HepG2 (cell line): Measurements from ENCODE around the gene MYL6B. TPM values are rescaled to one million over a fixed set of nuclear protein-coding genes. Genes with fewer than 3 reads are reported as not detected.
A peak's percentile ranks its signal among the peaks of the same experiment; 100 is the strongest.

Experiments
- CBFB ChIP-seq: sonication (generic); formaldehyde crosslinking; IDR thresholded peaks from 2 replicates; pipeline ENCODE4 v1.4.0; 2020; ENCODE audit warnings: missing genetic modification reagents
- CREB3 ChIP-seq: sonication (generic); formaldehyde crosslinking; IDR thresholded peaks from 2 replicates; pipeline ENCODE4 v1.5.0; 2020; ENCODE audit warnings: missing genetic modification reagents
- DZIP1 ChIP-seq: sonication (generic); formaldehyde crosslinking; IDR thresholded peaks from 2 replicates; pipeline ENCODE4 v1.5.0; 2020; ENCODE audit warnings: mild to moderate bottlenecking, missing genetic modification reagents
- ELF4 ChIP-seq: sonication (generic); formaldehyde crosslinking; IDR thresholded peaks from 2 replicates; pipeline ENCODE4 v1.5.0; 2020; ENCODE audit warnings: missing genetic modification reagents, mild to moderate bottlenecking, moderate library complexity, borderline replicate concordance
- FOSL2 ChIP-seq: sonication (generic); formaldehyde crosslinking; IDR thresholded peaks from 2 replicates; pipeline ENCODE4 v1.4.0; 2020; ENCODE audit warnings: missing genetic modification reagents
- HNRNPK ChIP-seq: fragments of 200-400 bp; formaldehyde crosslinking; IDR thresholded peaks from 2 replicates; pipeline ENCODE4 v1.6.1; 2018; ENCODE audit warnings: low read length, low read depth, moderate library complexity, mild to moderate bottlenecking; ENCODE audit not compliant: poor library complexity, severe bottlenecking
- HOXA7 ChIP-seq: sonication (generic); formaldehyde crosslinking; IDR thresholded peaks from 2 replicates; pipeline ENCODE4 v1.8.1; 2022; ENCODE audit warnings: mild to moderate bottlenecking, missing genetic modification reagents, moderate library complexity
- JARID2 ChIP-seq: sonication (generic); formaldehyde crosslinking; IDR thresholded peaks from 2 replicates; pipeline ENCODE4 v1.8.1; 2023; ENCODE audit warnings: missing genetic modification reagents, inconsistent platforms; ENCODE audit not compliant: insufficient replicate concordance
- KDM2A ChIP-seq: sonication (generic); formaldehyde crosslinking; IDR thresholded peaks from 2 replicates; pipeline ENCODE4 v1.4.0; 2020; ENCODE audit warnings: low read depth, missing genetic modification reagents, borderline replicate concordance
- MEIS2 ChIP-seq: sonication (generic); formaldehyde crosslinking; IDR thresholded peaks from 2 replicates; pipeline ENCODE4 v1.9.0; 2021; ENCODE audit warnings: mild to moderate bottlenecking, missing genetic modification reagents
- MYC ChIP-seq: sonication (generic); formaldehyde crosslinking; IDR thresholded peaks from 2 replicates; pipeline ENCODE4 v1.9.0; 2021; ENCODE audit warnings: missing genetic modification reagents, borderline replicate concordance
- NR0B2 ChIP-seq: sonication (generic); formaldehyde crosslinking; IDR thresholded peaks from 2 replicates; pipeline ENCODE4 v1.4.0; 2020; ENCODE audit warnings: mild to moderate bottlenecking, missing genetic modification reagents
- RNF2 ChIP-seq: fragments of 450-650 bp; conservative IDR thresholded peaks from 2 replicates; pipeline ENCODE4 v1.6.1; 2016; ENCODE audit warnings: low read depth
- SMC3 ChIP-seq: IDR thresholded peaks from 2 replicates; pipeline ENCODE4 v1.6.1; 2011; ENCODE audit warnings: low read length, improper control_type of control experiment
- STAT5B ChIP-seq: sonication (generic); formaldehyde crosslinking; IDR thresholded peaks from 2 replicates; pipeline ENCODE4 v1.4.0; 2020; ENCODE audit warnings: missing genetic modification reagents
- TFDP2 ChIP-seq: sonication (generic); formaldehyde crosslinking; IDR thresholded peaks from 2 replicates; pipeline ENCODE4 v1.4.0; 2020; ENCODE audit warnings: missing genetic modification reagents
- TGIF2 ChIP-seq: IDR thresholded peaks from 2 replicates; pipeline ENCODE4 v1.6.1; 2016; ENCODE audit warnings: control low read depth, missing compliant biosample characterization
- THAP7 ChIP-seq: sonication (generic); formaldehyde crosslinking; IDR thresholded peaks from 2 replicates; pipeline ENCODE4 v1.8.1; 2023; ENCODE audit warnings: mild to moderate bottlenecking, missing genetic modification reagents
- U2AF1 ChIP-seq: fragments of 200-400 bp; formaldehyde crosslinking; optimal IDR thresholded peaks from 2 replicates; pipeline ENCODE3; 2017; ENCODE audit warnings: mild to moderate bottlenecking, low read depth, low read length
- YEATS4 ChIP-seq: sonication (generic); formaldehyde crosslinking; IDR thresholded peaks from 2 replicates; pipeline ENCODE4 v1.4.0; 2020; ENCODE audit warnings: missing genetic modification reagents, borderline replicate concordance
- ZEB1 ChIP-seq: IDR thresholded peaks from 2 replicates; pipeline ENCODE4 v1.6.1; 2012; ENCODE audit warnings: mild to moderate bottlenecking, low read depth, inconsistent platforms; ENCODE audit not compliant: insufficient replicate concordance
- ZFP36L1 ChIP-seq: sonication (generic); formaldehyde crosslinking; IDR thresholded peaks from 2 replicates; pipeline ENCODE4 v1.8.0; 2022; ENCODE audit warnings: mild to moderate bottlenecking, missing genetic modification reagents, moderate library complexity
- ZNF30 ChIP-seq: sonication (generic); formaldehyde crosslinking; IDR thresholded peaks from 2 replicates; pipeline ENCODE4 v1.5.0; 2020; ENCODE audit warnings: mild to moderate bottlenecking, missing genetic modification reagents
- ZNF326 ChIP-seq: sonication (generic); formaldehyde crosslinking; IDR thresholded peaks from 2 replicates; pipeline ENCODE4 v1.4.0; 2020; ENCODE audit warnings: missing genetic modification reagents, borderline replicate concordance
- ZSCAN21 ChIP-seq: sonication (generic); formaldehyde crosslinking; IDR thresholded peaks from 2 replicates; pipeline ENCODE4 v1.8.0; 2022; ENCODE audit warnings: mild to moderate bottlenecking, missing genetic modification reagents, moderate library complexity, borderline replicate concordance
- ZSCAN22 ChIP-seq: sonication (generic); formaldehyde crosslinking; IDR thresholded peaks from 2 replicates; pipeline ENCODE4 v1.4.0; 2020; ENCODE audit warnings: mild to moderate bottlenecking, missing genetic modification reagents
- polyA plus RNA-seq, 8 experiments: library from polyadenylated mRNA; depleted of rRNA in 3 of 8; stranded (reverse) in 7 of 8; unstranded in 1 of 8; fragments of >200 nt; fragmentation: Illumina TruSeq in 4 of 8; extraction: Trizol in 4 of 8; gene quantifications; 2 replicates each; pipeline versions ENCODE4 v1.2.1 to v1.2.3, GENCODE V29; 2011 to 2016; ENCODE audit warnings: low read depth in 4 of 8, missing spikeins in 1 of 8, mixed read lengths in 1 of 8; ENCODE audit not compliant: insufficient read depth in 1 of 8
- total RNA-seq, 5 experiments: library from RNA; depleted of rRNA; stranded (reverse); fragments of >200 nt; fragmentation: Illumina TruSeq; extraction: Trizol; gene quantifications; 2 replicates each; pipeline ENCODE4 v1.2.3, GENCODE V29; 2016; ENCODE audit warnings: low read depth in 1 of 5

MYL6B gene
- total and polyA plus RNA-seq, 2 of the 13 experiments (the other 11 are each of a cell fraction or from before 2014, with no cell fraction given) = 75.7 to 88.7 TPM

- TF ChIP-seq RNF2 = no peak
- TF ChIP-seq TGIF2 (CRISPR knock-in tag) = no peak
- no peak for TF ChIP-seq MYC
- no peak for TF ChIP-seq ZFP36L1
- no peak for TF ChIP-seq FOSL2 (CRISPR knock-in tag)
- TF ChIP-seq ZSCAN21 = no peak
- peak; percentile 20; the same call in 1 of the 2 replicates for TF ChIP-seq KDM2A (CRISPR knock-in tag)
- no peak for TF ChIP-seq ZNF326
- no peak for TF ChIP-seq ELF4 (CRISPR knock-in tag)
- no peak for TF ChIP-seq ZEB1
- TF ChIP-seq STAT5B = no peak
- no peak for TF ChIP-seq TFDP2 (CRISPR knock-in tag)
- no peak for TF ChIP-seq NR0B2
- no peak for TF ChIP-seq HNRNPK
- no peak for TF ChIP-seq U2AF1
- TF ChIP-seq ZNF30 (CRISPR knock-in tag) = no peak
- TF ChIP-seq MEIS2 (CRISPR knock-in tag) = no peak
- no peak for TF ChIP-seq DZIP1 (CRISPR knock-in tag)
- no peak for TF ChIP-seq YEATS4
- TF ChIP-seq THAP7 (CRISPR knock-in tag) = no peak
- no peak for TF ChIP-seq CBFB (CRISPR knock-in tag)
- no peak for TF ChIP-seq CREB3
- peak; percentile 78; the same call in 1 of the 2 replicates for TF ChIP-seq SMC3
- no peak for TF ChIP-seq JARID2 (CRISPR knock-in tag)
- TF ChIP-seq HOXA7 (CRISPR knock-in tag) = no peak
- no peak for TF ChIP-seq ZSCAN22 (CRISPR knock-in tag)
Observed at GRCh38 chr12:56206452-56207166, 54.2 kb downstream of the MYL6B start (continued).
